Mammary epithelial cell (primary cell): ENCODE results near the gene MLXIP.

Experiments used
- EZH2 ChIP-seq: IDR thresholded peaks from 2 replicates; pipeline ENCODE4 v1.6.1; 2012; ENCODE audit warnings: low read length, inconsistent platforms, borderline replicate concordance
- TF ChIP-seq, protein P1 (sequence below), 2 donors: IDR thresholded peaks in 1 of 2; conservative IDR thresholded peaks in 1 of 2; 2 replicates each; pipeline ENCODE4 v1.5.1; 2011 to 2012; ENCODE audit warnings: inconsistent platforms in 2 of 2, low read length in 2 of 2, mild to moderate bottlenecking in 2 of 2, control low read depth in 1 of 2, low read depth in 1 of 2; ENCODE audit not compliant: insufficient read depth in 1 of 2; ENCODE audit errors: extremely low read depth in 1 of 2

DNA sequence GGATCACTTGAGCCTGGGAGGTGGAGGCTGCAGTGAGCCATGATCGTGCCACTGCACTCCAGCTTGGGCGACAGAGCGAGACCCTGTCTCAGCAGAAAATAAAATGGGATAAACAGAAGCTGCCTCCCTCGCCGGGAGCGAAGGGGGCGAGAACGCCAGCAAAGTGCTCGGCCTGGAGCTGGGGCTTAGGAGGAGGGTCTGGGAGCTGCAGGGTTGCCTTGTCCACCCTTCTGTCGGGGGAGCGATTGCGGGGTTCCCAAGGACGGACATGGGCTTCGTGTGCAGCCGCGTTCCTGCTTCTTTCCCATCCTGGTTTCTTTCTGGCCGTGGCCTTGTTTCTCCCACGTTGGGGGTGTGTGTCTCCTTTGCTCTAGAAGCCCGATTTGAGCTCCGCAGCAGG is 27.9 kb upstream of the MLXIP start:
- TF ChIP-seq, protein P1, sequence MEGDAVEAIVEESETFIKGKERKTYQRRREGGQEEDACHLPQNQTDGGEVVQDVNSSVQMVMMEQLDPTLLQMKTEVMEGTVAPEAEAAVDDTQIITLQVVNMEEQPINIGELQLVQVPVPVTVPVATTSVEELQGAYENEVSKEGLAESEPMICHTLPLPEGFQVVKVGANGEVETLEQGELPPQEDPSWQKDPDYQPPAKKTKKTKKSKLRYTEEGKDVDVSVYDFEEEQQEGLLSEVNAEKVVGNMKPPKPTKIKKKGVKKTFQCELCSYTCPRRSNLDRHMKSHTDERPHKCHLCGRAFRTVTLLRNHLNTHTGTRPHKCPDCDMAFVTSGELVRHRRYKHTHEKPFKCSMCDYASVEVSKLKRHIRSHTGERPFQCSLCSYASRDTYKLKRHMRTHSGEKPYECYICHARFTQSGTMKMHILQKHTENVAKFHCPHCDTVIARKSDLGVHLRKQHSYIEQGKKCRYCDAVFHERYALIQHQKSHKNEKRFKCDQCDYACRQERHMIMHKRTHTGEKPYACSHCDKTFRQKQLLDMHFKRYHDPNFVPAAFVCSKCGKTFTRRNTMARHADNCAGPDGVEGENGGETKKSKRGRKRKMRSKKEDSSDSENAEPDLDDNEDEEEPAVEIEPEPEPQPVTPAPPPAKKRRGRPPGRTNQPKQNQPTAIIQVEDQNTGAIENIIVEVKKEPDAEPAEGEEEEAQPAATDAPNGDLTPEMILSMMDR (conservative IDR thresholded peaks at IDR 0.05 in 1 of 2, IDR thresholded peaks at IDR 0.05 in 1 of 2; ENCODE audit: extremely low read depth in 1 of 2, insufficient read depth in 1 of 2, low read depth in 1 of 2, low read length in 2 of 2) = no peak
- TF ChIP-seq EZH2 = no peak
